ENCODE results near the gene LACRT.
"Not testable (repeated sequence)": the region's sequence is repeated elsewhere in the genome, so short reads cannot be mapped to it uniquely, and the experiment has no call there.

Gene LACRT

GRCh38 chr12:54634795-54635194 is at the start of gene LACRT:
Gene LACRT, minus strand, starts transcription at chr12:54634895. Its CDS starts 54 bp downstream, at chr12:54634841.
- DNase-seq (ENCODE audit: low spot score): no peak

GRCh38 chr12:54683398-54683797 is 48.7 kb upstream of the LACRT start:
- DNase-seq (ENCODE audit: low spot score): no peak

GRCh38 chr12:54682674-54683073 is 48.0 kb upstream of the LACRT start:
- DNase-seq (ENCODE audit: low spot score): no peak

- DNase-seq (ENCODE audit: low spot score): peak; percentile 7
Measured at GRCh38 chr12:54680374-54680773, 45.7 kb upstream of the LACRT start.

GRCh38 chr12:54678131-54678530 is 43.4 kb upstream of the LACRT start:
- DNase-seq (ENCODE audit: low spot score): no peak

- no peak for DNase-seq (ENCODE audit: low spot score)
Measured at GRCh38 chr12:54667945-54668344, 33.2 kb upstream of the LACRT start.

GRCh38 chr12:54666008-54666407 is 31.3 kb upstream of the LACRT start:
- no peak for DNase-seq (ENCODE audit: low spot score)

- DNase-seq (ENCODE audit: low spot score): not testable (repeated sequence)
Measured at GRCh38 chr12:54665022-54665635, 30.4 kb upstream of the LACRT start.

GRCh38 chr12:54663603-54664002 is 28.9 kb upstream of the LACRT start:
- DNase-seq (ENCODE audit: low spot score): no peak

GRCh38 chr12:54662026-54662425 is 27.3 kb upstream of the LACRT start:
- no peak for DNase-seq (ENCODE audit: low spot score)

GRCh38 chr12:54661048-54661447 is 26.4 kb upstream of the LACRT start:
- no peak for DNase-seq (ENCODE audit: low spot score)

- no peak for DNase-seq (ENCODE audit: low spot score)
Measured at GRCh38 chr12:54660320-54660962, 25.7 kb upstream of the LACRT start.

GRCh38 chr12:54658306-54659264 is 23.9 kb upstream of the LACRT start:
- DNase-seq (ENCODE audit: low spot score): peak; percentile 39

- DNase-seq (ENCODE audit: low spot score): no peak
Measured at GRCh38 chr12:54657105-54657607, 22.5 kb upstream of the LACRT start.

GRCh38 chr12:54654926-54655325 is 20.2 kb upstream of the LACRT start:
- DNase-seq (ENCODE audit: low spot score): no peak

- no peak for DNase-seq (ENCODE audit: low spot score)
Measured at GRCh38 chr12:54653025-54653424, 18.3 kb upstream of the LACRT start.

GRCh38 chr12:54650889-54651288 is 16.2 kb upstream of the LACRT start:
- no peak for DNase-seq (ENCODE audit: low spot score)

- no peak for DNase-seq (ENCODE audit: low spot score)
Measured at GRCh38 chr12:54650409-54650808, 15.7 kb upstream of the LACRT start.

- DNase-seq (ENCODE audit: low spot score): no peak
Measured at GRCh38 chr12:54649825-54650224, 15.1 kb upstream of the LACRT start.

- no peak for DNase-seq (ENCODE audit: low spot score)
Measured at GRCh38 chr12:54648265-54648664, 13.6 kb upstream of the LACRT start, which contains the start of gene DCD. Gene DCD, minus strand, starts transcription at chr12:54648365. Its CDS starts 62 bp downstream, at chr12:54648303.

- no peak for DNase-seq (ENCODE audit: low spot score)
Measured at GRCh38 chr12:54641554-54641953, 6.9 kb upstream of the LACRT start.

GRCh38 chr12:54641089-54641488 is 6.4 kb upstream of the LACRT start:
- DNase-seq (ENCODE audit: low spot score): no peak

Measured in hepatic stellate cell (primary cell).